ENCODE results near the gene COPZ1. TPM values are rescaled to one million over a fixed set of nuclear protein-coding genes. Genes with fewer than 3 reads are reported as not detected.

Gene COPZ1
- total and polyA plus RNA-seq, 9 of the 15 experiments (the other 6 are each of a cell fraction or from before 2014, with no cell fraction given) = 137 to 487 (median 233) TPM

DNA sequence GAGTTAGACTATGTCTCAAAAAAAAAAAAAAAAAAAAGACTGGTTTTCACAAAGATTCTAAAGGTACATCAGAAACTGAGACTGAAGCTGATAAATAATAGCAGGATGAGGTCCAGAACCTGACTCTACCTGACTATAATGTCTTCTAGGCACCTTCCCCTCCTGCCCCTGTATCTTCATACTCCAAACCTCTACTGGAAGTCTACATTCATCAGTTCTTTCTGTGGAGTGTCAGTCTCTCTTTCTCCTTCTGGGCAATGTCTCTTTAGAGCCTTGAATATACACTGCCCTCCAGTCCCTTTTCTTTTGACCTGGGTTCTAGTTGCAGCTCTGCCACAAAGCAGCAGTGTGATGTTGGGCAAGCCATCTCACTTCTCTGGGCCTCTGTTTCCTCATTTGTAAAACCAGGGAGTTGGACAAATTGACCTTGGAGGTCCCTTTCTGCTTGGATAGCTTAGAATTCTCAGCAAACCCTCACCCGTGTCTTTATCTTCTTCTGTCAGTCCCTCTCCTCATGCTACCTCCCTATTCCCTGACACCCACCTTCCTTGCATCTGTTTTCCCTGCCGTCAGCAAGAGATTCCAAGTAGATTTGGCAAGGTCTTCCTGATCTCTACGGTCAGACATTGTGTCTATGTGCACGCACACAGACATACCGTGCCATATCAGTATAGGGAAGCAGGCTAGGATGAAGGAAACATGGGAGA is 28.4 kb upstream of the COPZ1 start (continued):
- TF ChIP-seq MBD2 (IDR thresholded peaks at IDR 0.05; ENCODE audit: borderline replicate concordance, low read depth) = peak; percentile 48
- TF ChIP-seq HDAC1 (IDR thresholded peaks at IDR 0.05) = peak in 1 of 2 experiments; percentile 82; a peak in 2 of 4 replicates
- peak; percentile 35; the same call in 1 of the 2 replicates for TF ChIP-seq DNMT1 (IDR thresholded peaks at IDR 0.05)
- TF ChIP-seq, protein P1, sequence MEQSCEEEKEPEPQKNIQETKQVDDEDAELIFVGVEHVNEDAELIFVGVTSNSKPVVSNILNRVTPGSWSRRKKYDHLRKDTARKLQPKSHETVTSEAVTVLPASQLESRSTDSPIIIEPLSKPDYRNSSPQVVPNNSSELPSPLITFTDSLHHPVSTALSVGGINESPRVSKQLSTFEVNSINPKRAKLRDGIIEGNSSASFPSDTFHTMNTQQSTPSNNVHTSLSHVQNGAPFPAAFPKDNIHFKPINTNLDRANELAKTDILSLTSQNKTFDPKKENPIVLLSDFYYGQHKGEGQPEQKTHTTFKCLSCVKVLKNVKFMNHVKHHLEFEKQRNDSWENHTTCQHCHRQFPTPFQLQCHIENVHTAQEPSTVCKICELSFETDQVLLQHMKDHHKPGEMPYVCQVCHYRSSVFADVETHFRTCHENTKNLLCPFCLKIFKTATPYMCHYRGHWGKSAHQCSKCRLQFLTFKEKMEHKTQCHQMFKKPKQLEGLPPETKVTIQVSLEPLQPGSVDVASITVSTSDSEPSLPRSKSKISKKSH (CRISPR knock-in tag; IDR thresholded peaks at IDR 0.05) = no peak
- TF ChIP-seq ESRRA (IDR thresholded peaks at IDR 0.05; ENCODE audit: borderline replicate concordance, low read depth) = peak; percentile 67
- peak; percentile 82 for TF ChIP-seq CBFA2T2 (conservative IDR thresholded peaks at IDR 0.05)
- TF ChIP-seq HMG20B (CRISPR knock-in tag; IDR thresholded peaks at IDR 0.05) = no peak
- TF ChIP-seq, protein P2, sequence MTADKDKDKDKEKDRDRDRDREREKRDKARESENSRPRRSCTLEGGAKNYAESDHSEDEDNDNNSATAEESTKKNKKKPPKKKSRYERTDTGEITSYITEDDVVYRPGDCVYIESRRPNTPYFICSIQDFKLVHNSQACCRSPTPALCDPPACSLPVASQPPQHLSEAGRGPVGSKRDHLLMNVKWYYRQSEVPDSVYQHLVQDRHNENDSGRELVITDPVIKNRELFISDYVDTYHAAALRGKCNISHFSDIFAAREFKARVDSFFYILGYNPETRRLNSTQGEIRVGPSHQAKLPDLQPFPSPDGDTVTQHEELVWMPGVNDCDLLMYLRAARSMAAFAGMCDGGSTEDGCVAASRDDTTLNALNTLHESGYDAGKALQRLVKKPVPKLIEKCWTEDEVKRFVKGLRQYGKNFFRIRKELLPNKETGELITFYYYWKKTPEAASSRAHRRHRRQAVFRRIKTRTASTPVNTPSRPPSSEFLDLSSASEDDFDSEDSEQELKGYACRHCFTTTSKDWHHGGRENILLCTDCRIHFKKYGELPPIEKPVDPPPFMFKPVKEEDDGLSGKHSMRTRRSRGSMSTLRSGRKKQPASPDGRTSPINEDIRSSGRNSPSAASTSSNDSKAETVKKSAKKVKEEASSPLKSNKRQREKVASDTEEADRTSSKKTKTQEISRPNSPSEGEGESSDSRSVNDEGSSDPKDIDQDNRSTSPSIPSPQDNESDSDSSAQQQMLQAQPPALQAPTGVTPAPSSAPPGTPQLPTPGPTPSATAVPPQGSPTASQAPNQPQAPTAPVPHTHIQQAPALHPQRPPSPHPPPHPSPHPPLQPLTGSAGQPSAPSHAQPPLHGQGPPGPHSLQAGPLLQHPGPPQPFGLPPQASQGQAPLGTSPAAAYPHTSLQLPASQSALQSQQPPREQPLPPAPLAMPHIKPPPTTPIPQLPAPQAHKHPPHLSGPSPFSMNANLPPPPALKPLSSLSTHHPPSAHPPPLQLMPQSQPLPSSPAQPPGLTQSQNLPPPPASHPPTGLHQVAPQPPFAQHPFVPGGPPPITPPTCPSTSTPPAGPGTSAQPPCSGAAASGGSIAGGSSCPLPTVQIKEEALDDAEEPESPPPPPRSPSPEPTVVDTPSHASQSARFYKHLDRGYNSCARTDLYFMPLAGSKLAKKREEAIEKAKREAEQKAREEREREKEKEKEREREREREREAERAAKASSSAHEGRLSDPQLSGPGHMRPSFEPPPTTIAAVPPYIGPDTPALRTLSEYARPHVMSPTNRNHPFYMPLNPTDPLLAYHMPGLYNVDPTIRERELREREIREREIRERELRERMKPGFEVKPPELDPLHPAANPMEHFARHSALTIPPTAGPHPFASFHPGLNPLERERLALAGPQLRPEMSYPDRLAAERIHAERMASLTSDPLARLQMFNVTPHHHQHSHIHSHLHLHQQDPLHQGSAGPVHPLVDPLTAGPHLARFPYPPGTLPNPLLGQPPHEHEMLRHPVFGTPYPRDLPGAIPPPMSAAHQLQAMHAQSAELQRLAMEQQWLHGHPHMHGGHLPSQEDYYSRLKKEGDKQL (CRISPR knock-in tag; IDR thresholded peaks at IDR 0.05; ENCODE audit: borderline replicate concordance) = no peak
- TF ChIP-seq ZNF57 (CRISPR knock-in tag; IDR thresholded peaks at IDR 0.05) = no peak
- TF ChIP-seq, protein P3, sequence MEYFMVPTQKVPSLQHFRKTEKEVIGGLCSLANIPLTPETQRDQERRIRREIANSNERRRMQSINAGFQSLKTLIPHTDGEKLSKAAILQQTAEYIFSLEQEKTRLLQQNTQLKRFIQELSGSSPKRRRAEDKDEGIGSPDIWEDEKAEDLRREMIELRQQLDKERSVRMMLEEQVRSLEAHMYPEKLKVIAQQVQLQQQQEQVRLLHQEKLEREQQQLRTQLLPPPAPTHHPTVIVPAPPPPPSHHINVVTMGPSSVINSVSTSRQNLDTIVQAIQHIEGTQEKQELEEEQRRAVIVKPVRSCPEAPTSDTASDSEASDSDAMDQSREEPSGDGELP (CRISPR knock-in tag; IDR thresholded peaks at IDR 0.05; ENCODE audit: borderline replicate concordance) = no peak
- TF ChIP-seq RBFOX2 (IDR thresholded peaks at IDR 0.05; ENCODE audit: low read depth, low read length) = peak; percentile 42; the same call in 1 of the 2 replicates
- TF ChIP-seq TAL1 (IDR thresholded peaks at IDR 0.05) = peak; percentile 70
- TF ChIP-seq NR4A1 (CRISPR knock-in tag; IDR thresholded peaks at IDR 0.05) = no peak
- no peak for TF ChIP-seq NR4A1 (tag; IDR thresholded peaks at IDR 0.05)
- peak; percentile 18 for TF ChIP-seq RBBP5 (IDR thresholded peaks at IDR 0.05; ENCODE audit: borderline replicate concordance, insufficient read depth, low read length, poor library complexity, severe bottlenecking)
- TF ChIP-seq KLF13 (tag; IDR thresholded peaks at IDR 0.05; ENCODE audit: borderline replicate concordance, low read depth) = no peak
- TF ChIP-seq, protein P4, sequence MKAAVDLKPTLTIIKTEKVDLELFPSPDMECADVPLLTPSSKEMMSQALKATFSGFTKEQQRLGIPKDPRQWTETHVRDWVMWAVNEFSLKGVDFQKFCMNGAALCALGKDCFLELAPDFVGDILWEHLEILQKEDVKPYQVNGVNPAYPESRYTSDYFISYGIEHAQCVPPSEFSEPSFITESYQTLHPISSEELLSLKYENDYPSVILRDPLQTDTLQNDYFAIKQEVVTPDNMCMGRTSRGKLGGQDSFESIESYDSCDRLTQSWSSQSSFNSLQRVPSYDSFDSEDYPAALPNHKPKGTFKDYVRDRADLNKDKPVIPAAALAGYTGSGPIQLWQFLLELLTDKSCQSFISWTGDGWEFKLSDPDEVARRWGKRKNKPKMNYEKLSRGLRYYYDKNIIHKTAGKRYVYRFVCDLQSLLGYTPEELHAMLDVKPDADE (conservative IDR thresholded peaks at IDR 0.05; ENCODE audit: control insufficient read depth, low read depth, low read length) = no peak
- TF ChIP-seq ZNF253 (CRISPR knock-in tag; conservative IDR thresholded peaks at IDR 0.05) = peak; percentile 79
- peak; percentile 48; the same call in 1 of the 2 replicates for TF ChIP-seq CC2D1A (IDR thresholded peaks at IDR 0.05)
